Activated CD4-positive, alpha-beta T cell treated with anti-CD3 and anti-CD28 coated beads, Interleukin-2, Interleukin-6, amounts not matched to agents 100 ng/mL and 50 ng/mL, durations not matched to agents 16 hours and 8 hours (primary cell): ENCODE data around the gene KRTCAP2.

Experiments
- DNase-seq: peaks from one replicate; pipeline ENCODE4 v3.0.0-alpha.2; 2020

KRTCAP2 gene

DNA sequence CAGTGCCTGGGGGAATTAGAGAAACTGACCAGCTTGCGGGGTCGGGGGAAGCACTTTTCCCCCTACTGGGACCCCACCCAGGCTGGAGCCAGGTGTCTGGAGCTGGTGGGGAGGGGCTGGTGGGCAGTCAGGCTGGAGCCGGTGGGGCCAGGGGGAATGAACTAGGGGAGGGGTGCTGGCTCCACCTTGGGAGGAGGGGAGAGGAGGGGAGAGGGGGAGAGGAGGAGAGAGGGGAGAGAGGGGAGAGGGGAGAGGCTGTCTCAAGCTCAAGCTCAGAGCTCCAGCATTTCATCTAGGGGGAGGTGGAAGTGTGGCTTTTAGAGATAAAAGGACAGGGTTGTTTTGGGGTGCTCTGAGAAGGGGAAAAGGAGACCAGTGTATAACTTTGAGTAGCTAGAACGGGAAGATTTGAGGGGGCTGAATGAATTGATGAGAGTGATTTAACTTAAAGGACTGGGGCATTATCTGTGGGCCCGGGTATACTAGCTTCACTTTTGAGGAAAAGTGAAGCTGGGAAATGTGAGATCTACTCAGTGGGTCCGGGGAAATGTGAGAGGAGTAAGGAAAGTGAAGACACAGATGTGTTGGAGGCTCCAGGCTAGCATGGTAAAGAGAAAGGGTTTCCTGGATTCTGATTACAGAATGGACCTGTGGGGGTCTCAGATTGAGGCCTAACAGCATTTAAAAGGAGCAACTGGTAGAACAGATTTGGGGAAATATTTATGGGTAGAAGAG lies 42.7 kb downstream of the KRTCAP2 start:
- DNase-seq: no peak

DNA sequence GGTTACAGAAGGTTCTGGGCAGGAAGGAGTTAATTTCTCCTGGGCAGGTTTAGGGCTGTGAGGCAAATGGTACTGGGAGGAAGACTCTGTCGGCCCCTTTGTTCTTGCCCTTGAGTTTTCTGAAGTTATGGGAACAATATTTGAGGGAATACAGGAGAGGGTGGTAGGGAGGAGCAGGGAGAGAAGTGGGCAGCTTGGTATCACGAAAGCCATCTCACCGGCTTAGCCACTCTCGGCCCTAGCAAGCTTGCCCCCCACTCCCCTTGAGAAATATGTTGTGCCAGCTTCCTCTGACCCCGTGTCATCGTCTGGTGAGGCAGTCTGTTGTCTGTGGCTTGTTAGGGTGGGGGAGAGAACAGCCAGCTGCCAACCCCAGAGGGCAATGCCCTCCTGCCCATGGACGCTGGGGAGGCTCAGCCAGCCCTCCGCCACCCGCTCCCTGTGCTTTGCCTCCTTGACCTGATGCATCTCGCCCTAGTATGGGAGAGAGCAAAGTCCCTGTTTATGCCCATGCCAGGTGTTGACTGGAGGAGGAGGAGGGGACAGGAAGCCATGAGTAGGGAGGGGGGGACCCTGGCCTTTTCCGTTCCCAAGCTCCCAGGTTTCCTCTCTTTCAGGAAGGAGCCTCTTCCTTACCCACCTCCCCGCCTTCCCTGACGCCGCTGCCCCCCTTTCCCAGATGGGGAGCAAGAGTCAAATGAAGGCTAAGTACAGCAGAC lies 44.2 kb downstream of the KRTCAP2 start:
- DNase-seq: no peak

DNA sequence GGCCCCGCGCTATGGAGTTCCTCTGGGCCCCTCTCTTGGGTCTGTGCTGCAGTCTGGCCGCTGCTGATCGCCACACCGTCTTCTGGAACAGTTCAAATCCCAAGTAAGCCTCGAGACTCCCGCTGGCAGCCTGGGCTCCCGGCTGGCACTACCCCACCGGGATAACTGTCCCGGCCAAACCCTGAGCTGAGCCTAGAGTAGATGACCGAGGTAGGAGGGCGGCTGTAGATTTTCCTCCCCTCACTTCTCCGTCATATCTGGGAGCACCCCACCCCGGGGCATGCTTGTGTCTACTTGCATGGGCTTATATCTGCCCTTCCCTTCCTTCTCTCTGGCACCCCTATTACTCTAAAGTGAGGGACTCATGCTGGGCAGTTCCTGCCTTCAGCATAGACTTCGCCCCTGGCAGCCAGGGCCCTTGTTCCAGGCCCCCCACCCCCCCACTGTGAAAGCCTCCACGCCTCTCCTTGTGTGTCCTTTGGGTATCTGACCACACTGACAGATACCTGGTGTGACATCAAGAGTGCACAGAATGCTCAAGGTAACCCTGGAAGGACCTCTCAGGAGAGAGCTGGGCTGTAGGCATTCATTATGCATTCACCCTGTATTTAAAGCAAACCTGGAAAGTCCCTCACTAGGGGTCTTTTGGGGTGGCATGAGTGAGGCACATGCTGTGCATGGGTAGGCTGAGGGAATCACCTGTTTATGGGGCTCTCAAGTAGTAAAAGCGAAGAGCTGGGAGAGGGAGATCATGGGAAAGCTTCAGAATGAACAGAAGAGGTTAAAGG lies 44.9 kb downstream of the KRTCAP2 start:
- DNase-seq: no peak

DNA sequence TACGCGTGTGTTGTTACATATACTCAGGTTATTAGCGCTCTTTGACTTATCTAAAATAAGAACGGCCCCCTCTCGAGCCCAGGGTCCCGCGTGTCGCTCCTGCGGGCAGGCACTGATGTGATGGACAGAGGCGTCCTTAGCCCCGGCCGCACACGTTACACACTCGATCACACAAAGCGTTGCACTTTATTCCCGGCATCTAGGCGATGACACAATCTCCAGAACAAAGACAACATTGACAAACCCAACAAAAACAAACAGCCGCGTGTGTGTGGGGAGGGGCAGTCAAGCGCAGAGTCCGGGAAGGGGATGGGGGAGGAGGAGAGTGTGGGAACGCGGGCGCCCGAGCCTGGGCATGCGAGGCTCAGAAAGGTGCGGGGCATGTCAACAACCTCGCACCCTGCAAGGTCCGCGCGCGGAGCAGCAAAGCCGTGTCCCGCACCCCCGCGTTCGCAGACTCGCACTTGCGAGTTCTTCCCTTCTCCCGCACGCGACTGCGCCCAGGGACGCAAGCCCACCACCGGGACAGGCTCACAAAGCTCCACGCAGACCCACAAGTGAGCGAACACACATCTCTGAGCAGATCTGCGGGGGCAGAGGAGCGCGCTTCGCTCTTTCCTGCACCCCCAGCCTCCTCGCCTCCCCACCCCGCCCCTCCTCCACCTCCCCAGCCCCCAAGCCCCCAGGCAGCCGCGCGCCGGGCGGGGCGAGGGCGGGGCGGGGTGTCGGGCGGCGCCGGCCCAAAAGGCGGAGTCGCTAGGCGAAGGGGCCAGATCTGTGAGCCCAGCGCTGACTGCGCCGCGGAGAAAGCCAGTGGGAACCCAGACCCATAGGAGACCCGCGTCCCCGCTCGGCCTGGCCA lies 45.8 kb downstream of the KRTCAP2 start, which contains the start of gene EFNA1:
EFNA1 (plus strand) TSS at position 772 of the 862 bp plus-strand sequence. CDS start 102 bp downstream, outside the sequence.
- no peak for DNase-seq

DNA sequence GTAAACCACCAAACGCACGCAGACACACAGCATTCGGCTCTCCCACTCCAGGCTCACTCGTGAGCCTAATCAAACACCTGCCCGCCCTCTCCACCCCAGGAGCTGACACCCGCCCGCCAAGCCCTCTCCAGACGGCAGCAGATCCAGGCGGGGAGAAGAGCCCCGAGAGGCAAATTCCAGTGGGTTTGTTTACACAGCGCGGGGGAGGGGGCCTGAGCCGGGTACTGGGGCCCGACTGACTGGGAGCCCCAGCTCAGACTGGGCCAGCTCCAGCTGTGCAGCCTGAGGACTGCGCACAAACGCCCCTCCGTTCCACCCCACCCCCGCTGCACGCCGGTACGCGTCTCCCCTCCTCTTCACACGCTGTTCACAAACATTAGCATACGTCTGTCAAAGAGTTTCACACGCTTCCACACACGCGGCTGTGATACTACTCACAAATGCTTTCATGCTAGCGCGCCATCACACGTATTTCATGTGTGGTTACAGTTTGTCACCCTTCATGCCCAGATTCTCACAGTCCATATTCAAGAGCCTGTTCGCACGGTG lies 46.5 kb downstream of the KRTCAP2 start:
- no peak for DNase-seq

DNA sequence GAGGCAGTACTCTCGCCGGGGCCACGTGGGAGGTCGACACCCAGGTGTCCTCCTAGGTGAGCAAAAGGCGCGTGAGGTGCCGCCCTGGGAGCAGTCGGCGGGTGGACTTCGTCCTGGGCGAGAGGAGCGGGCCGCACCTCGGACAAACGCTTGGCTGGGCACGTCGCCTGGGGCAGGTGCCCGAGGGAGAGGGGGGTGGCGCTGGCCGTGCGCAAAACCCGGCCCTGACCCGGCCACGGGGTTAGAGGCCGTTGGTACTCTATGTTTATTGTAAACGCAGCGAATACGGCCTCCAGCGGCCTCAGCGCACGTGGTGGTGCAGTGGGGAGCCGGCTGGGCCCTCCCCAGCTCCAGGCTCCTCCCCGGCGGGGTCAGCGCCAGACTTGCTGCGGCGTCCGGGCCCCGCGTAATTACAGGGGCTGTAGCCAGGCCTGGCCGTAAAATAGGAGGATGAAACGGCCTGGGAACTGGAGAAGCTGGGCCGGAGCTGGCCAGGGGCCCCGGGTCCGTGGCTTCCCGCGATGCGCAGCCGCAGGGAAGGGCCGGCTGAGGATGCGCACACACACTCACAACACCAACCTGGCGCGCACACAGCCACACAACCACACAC lies 47.1 kb downstream of the KRTCAP2 start:
- DNase-seq: no peak

DNA sequence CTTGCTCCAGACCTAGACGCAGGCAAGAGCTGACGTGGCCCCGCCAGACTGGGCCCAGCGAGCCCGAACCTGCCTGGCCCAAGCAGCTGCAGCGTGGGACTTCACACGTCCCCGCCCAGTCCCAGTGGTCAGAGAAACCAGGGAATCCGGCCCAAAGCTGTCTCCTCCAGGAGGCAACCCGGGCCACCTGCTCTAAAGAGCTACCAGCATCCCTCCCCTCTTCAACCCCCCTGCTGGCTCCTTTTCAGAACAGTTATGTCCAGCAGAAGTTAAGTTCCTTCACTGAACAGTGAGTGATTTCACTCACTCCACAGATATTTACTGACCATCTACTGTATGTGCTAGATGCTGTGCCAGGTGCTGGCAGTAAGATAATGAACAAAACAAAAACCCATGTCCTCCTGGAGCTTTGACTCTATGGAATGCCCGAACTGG lies 47.6 kb downstream of the KRTCAP2 start:
- no peak for DNase-seq

DNA sequence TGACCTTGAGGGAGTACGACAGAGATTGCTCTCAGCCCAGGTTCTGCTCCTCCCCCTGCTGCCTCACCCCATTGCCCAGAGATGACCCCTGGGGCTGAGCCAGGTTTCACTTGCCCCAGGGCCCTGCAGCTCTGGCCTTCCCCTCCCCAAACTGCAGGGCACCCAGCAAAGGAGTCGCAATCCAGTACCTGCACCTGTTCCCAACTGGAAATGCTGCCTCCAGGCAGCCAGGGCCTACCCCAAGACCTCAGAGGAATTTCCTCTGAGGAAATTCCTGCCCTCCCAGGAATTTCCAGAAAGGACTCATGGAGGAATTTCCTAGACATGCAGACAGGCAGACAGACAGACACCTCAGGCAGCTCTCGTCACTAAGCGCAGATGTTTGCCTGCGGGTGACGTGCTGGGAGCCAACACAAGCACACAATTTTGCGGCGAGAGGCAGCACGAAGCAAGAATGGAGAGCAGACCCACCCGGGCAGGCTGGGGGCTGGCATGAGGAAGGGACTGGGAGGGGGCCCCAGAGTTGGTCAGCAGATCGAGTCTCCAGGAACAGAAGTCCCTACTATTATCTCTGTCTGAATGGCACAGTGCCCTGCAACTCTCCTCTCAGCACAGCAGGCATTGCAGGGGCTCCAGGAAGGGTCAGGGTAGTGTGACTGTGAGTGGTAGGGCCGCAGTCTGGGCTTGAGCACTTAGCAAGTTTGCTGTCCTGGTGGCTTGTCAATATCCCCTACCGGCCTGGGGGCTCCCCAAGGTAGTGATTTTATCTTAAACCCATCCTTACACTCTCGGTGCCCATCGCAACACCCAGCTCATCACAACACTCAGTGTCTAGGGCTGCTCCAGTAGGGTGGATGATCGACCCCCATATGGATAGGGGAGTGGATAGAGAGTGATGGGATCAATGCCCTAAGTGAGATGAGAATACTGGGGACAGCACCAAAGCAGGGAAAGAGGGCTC lies 48.3 kb downstream of the KRTCAP2 start:
- no peak for DNase-seq

DNA sequence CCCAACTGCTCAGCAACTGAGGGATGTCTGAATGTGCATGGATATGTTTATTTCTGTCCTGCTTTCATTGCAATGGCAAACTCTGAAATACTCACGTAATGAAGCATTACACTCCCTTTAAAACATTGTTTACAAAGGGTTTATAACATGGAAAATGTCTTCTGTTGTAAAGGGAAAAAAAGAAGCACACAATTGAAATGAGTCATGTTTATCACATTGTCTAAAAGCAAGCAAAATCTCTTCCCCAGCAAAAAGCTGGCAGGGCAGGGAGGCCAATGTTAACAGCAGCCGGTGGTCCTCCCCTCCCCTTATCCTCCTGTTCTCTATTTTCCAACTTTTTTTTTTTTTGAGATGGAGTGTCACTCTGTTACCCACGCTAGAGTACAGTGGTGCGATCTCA lies 49.3 kb downstream of the KRTCAP2 start:
- no peak for DNase-seq

DNA sequence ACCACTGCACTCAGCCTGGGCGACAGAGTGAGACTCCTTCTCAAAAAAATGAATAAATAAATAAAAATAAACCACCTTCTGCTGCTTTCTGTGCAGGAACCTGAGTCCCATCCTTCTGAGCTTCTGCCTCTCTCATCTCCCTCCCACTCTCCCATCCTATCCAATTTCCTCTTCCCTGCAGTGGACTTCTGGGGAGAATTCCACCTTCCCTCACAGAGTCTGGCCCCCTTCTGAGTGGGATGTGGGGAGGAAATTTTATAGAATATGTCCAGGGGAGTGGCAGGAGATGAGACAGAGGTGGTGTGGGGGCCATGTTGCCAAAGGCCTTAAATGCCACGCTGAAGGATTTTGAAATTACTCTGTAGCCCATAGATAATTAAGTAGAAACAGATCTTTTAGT lies 50.8 kb downstream of the KRTCAP2 start:
- no peak for DNase-seq

DNA sequence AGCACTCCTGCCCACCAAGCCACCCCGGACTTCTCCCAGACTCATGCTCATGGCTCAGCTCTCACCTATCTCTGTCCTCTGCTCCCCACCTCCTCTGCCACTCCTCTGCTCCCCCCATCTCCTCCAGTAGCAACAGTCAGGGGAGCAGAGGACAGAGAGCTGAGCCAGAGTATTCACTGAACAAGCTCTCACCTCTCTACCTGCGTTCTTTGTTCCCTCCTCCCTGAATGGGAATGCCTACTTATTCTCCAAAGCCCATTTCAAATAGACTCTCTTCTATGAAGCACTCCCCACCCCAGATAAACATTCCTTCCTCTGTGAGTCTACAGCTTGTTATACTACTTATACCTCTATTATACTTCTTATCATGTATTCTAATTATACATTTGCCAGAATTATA lies 51.9 kb downstream of the KRTCAP2 start:
- DNase-seq: no peak

DNA sequence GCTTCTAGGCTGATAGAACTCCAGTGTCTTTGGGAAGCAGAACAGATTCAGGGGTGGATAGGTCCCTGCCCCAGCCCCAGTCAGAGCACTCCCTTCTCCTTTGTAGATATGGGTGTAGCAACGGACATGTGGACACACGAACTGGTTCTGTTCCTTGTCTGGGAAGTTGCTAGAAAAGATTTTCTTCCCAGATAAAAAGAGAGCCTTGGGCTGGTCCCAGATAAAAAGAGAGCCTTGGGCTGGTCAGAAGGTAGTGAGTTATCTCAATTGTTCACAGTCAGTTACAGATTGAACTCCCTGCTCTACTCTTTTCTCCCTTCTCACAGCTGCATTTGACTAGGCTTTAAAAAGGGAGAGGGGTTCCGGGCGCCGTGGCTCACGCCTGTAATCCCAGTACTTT lies 52.9 kb downstream of the KRTCAP2 start:
- no peak for DNase-seq
